Spleen (tissue), 11 donors: ENCODE data around the gene IQCE. TPM values are rescaled to one million over a fixed set of nuclear protein-coding genes. Genes with fewer than 3 reads are reported as not detected.

Experiments
- DNase-seq: peaks from one replicate; pipeline ENCODE4 v3.0.0-alpha.2; 2020
- H3K27ac ChIP-seq, 8 donors: fragments of 200-600 bp; sonication (generic) in 7 of 8; 1 replicate in 4 of 8; 2 replicates in 4 of 8; pipeline versions ENCODE4 v1.5.0 to v1.8.0; 2016 to 2021; ENCODE audit warnings: inconsistent platforms in 4 of 8, mild to moderate bottlenecking in 4 of 8, moderate library complexity in 1 of 8
- H3K27me3 ChIP-seq, 7 donors: fragments of 200-600 bp; sonication (generic) in 6 of 7; replicated peaks in 1 of 7; 1 replicate in 4 of 7; 2 replicates in 3 of 7; pipeline versions ENCODE4 v1.5.0 to v1.8.0; 2016 to 2021; ENCODE audit warnings: inconsistent platforms in 3 of 7, mild to moderate bottlenecking in 1 of 7
- H3K36me3 ChIP-seq, 6 donors: fragments of 200-600 bp; sonication (generic) in 5 of 6; 1 replicate in 4 of 6; 2 replicates in 2 of 6; pipeline versions ENCODE4 v1.5.0 to v1.8.0; 2016 to 2021; ENCODE audit warnings: inconsistent platforms in 2 of 6
- H3K4me1 ChIP-seq, 6 donors: fragments of 200-600 bp; sonication (generic) in 5 of 6; 1 replicate in 3 of 6; 2 replicates in 3 of 6; pipeline versions ENCODE4 v1.5.0 to v1.8.0; 2016 to 2021; ENCODE audit warnings: inconsistent platforms in 3 of 6
- H3K4me3 ChIP-seq, 8 donors: fragments of 200-600 bp; sonication (generic) in 7 of 8; 1 replicate in 4 of 8; 2 replicates in 4 of 8; pipeline versions ENCODE4 v1.5.0 to v1.8.0; 2016 to 2021; ENCODE audit warnings: inconsistent platforms in 4 of 8, mild to moderate bottlenecking in 4 of 8, moderate library complexity in 2 of 8
- H3K9me3 ChIP-seq, 8 donors: fragments of 200-600 bp; sonication (generic) in 7 of 8; 1 replicate in 4 of 8; 2 replicates in 4 of 8; pipeline versions ENCODE4 v1.5.0 to v1.8.0; 2016 to 2021; ENCODE audit warnings: inconsistent platforms in 4 of 8
- CTCF ChIP-seq, 11 experiments: fragments of 200-600 bp in 7 of 11; fragments of 450-650 bp in 4 of 11; sonication (generic) in 4 of 11; IDR thresholded peaks in 8 of 11; conservative IDR thresholded peaks in 3 of 11; 1 replicate in 7 of 11; 2 replicates in 4 of 11; pipeline versions ENCODE4 v1.4.0 to v1.8.0; 2016 to 2021; ENCODE audit warnings: antibody characterized with exemption in 11 of 11, inconsistent platforms in 4 of 11, mild to moderate bottlenecking in 1 of 11
- POLR2A ChIP-seq, 3 donors: fragments of 450-650 bp; IDR thresholded peaks; one replicate each; pipeline ENCODE4 v1.5.1; 2017; ENCODE audit warnings: antibody characterized with exemption in 3 of 3, mild to moderate bottlenecking in 1 of 3
- POLR2AphosphoS5 ChIP-seq, 3 donors: sonication (generic); formaldehyde crosslinking; IDR thresholded peaks; one replicate each; pipeline ENCODE4 v1.5.1; 2017; ENCODE audit warnings: antibody characterized with exemption in 3 of 3
- WGBS, 5 donors: extraction: QIAGEN DNeasy Blood & Tissue Kit in 3 of 5; methylation state at CpG; one replicate each; pipeline versions ENCODE4 v1.1.5 to v1.1.7; 2013 to 2018; 5-methylcytosine and 5-hydroxymethylcytosine counted together
- intact Hi-C: fragments of 100-400 bp; cut with DNase I; formaldehyde crosslinking; loops from one replicate; pipeline ENCODE4 v1.15.0; 2023; ENCODE audit warnings: low total_unique reads
- polyA plus RNA-seq, 3 donors: library from polyadenylated mRNA; stranded (reverse); fragments of 200-250 nt; gene quantifications; one replicate each; pipeline ENCODE4 v1.2.1, GENCODE V29; 2013
- total RNA-seq, 7 donors: library from RNA; depleted of rRNA in 3 of 7; stranded (reverse); fragments of >200 nt in 3 of 7; fragmentation: NEBNext Ultra II Directional in 4 of 7; extraction: Animal tissue kit (Norgen Biotek cat#: 25700) in 4 of 7; gene quantifications; one replicate each; pipeline versions ENCODE4 v1.1.0 to v1.2.1, GENCODE V29; 2016 to 2021
- donor health status: healthy with polysubstance abuse.
- donor health status: DM: no; HTN: no; CAD: no; lungs with moderate emphysema.
- donor health status: DM: no; HTN: no; CAD: no.
- donor health status: Bipolar disorder and iron deficiency.
- donor health status: healthy.
- donor health status: DM: no; HTN: no; CAD: no.
- donor health status: DM: yes; HTN: yes; CAD: no.

IQCE gene
- total and polyA plus RNA-seq, 10 donors, result 1.2 to 17.1 (median 11.4) TPM

- WGBS, 5 donors, result 76 to 83% (median 80%) methylated on average over 9 to 18 of the region's 18 CpGs
- Histone ChIP-seq H3K4me1 (peaks cover 12 to 48% (median 37%) of the 10 kb centered on the region in 6 donors), H3K36me3 (no peaks in the 10 kb centered on the region), H3K9me3 (no peaks in the 10 kb centered on the region), H3K4me3 (no peak overlapping the region), H3K27me3 (no peaks in the 10 kb centered on the region), H3K27ac (no peak overlapping the region)
- intact Hi-C loops, result no loop called here
- no peak for TF ChIP-seq CTCF (IDR thresholded peaks at IDR 0.05 in 8 of 11, conservative IDR thresholded peaks at IDR 0.05 in 3 of 11)
- TF ChIP-seq POLR2A (IDR thresholded peaks at IDR 0.05), result no peak
- no peak for TF ChIP-seq POLR2AphosphoS5 (IDR thresholded peaks at IDR 0.05)
- no peak for DNase-seq
These were observed 65.6 kb downstream of the IQCE start for GRCh38 chr7:2624293-2624886.

- TF ChIP-seq POLR2A (IDR thresholded peaks at IDR 0.05), result no peak
- TF ChIP-seq CTCF (IDR thresholded peaks at IDR 0.05 in 8 of 11, conservative IDR thresholded peaks at IDR 0.05 in 3 of 11), result no peak
- TF ChIP-seq POLR2AphosphoS5 (IDR thresholded peaks at IDR 0.05), result no peak
- H3K27me3 ChIP-seq, result no peaks in the 10 kb centered on the region
- DNase-seq, result no peak
- H3K36me3 ChIP-seq, result no peaks in the 10 kb centered on the region
- H3K27ac ChIP-seq, result peak overlapping the region in 2 of 8 donors; percentile 11 to 26
- no peak overlapping the region for H3K4me3 ChIP-seq
- 70 to 83% (median 75%) methylated on average over 6 to 20 of the region's 20 CpGs for WGBS, 5 donors
- peaks cover 16 to 60% (median 47%) of the 10 kb centered on the region in 6 donors for H3K4me1 ChIP-seq
- H3K9me3 ChIP-seq, result no peaks in the 10 kb centered on the region
- intact Hi-C loops, result no loop called here
These were observed 67.8 kb downstream of the IQCE start for GRCh38 chr7:2626498-2627117.

DNA sequence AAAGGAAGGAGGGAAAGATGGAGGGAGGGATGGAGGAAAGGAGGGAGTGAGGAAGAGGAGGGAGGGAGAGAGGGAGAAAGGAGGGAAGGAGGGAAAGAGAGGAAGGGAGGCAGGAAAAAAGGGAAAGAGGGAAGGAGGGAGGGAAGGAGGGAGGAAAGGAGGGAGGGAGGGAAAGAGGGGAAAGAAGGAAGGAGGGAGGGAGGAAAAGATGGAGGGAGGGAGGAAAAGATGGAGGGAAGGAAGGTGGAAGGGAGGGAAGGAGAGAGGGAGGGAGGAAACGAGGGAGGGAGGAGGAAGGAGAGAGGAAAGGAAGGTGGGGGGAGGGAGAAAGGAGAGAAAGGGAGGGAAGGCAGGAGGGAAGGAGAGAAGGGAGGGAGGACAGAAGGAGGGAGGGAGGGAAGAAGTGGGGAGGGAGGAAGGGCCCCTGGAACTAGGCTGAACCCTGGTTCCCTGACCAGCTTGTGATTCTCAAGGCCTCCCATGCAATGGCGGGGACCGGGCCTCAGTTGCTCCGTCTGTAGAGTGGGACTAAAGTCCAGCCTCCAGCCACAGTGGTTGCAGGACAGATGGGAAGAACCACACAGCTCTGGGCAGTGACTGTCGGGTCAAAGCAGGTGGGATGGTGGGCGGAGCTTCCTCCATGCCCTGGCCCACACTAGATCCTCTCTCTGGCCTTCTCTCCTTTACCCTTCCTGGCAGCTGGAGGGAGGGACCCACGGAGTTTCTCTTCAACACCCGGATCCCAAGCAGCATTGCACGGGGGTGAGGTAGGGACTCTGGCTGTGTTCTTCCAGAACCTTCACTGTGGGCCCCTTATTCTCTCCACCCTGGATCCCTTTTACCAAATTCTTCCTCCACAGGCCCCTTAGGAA, 68.7 kb downstream of the IQCE start:
- H3K4me3 ChIP-seq, result no peak overlapping the region
- intact Hi-C loops, result no loop called here
- H3K4me1 ChIP-seq, result peaks cover 16 to 56% (median 41%) of the 10 kb centered on the region in 6 donors
- no peaks in the 10 kb centered on the region for H3K36me3 ChIP-seq
- no peaks in the 10 kb centered on the region for H3K27me3 ChIP-seq
- 74 to 86% (median 78%) methylated on average over 8 to 9 of the region's 9 CpGs for WGBS, 5 donors
- DNase-seq, result no peak
- peak overlapping the region in 2 of 8 donors; percentile 11 to 26 for H3K27ac ChIP-seq
- TF ChIP-seq CTCF (IDR thresholded peaks at IDR 0.05 in 8 of 11, conservative IDR thresholded peaks at IDR 0.05 in 3 of 11) (no peak), POLR2A (IDR thresholded peaks at IDR 0.05) (no peak), POLR2AphosphoS5 (IDR thresholded peaks at IDR 0.05) (no peak)
- no peaks in the 10 kb centered on the region for H3K9me3 ChIP-seq

DNA sequence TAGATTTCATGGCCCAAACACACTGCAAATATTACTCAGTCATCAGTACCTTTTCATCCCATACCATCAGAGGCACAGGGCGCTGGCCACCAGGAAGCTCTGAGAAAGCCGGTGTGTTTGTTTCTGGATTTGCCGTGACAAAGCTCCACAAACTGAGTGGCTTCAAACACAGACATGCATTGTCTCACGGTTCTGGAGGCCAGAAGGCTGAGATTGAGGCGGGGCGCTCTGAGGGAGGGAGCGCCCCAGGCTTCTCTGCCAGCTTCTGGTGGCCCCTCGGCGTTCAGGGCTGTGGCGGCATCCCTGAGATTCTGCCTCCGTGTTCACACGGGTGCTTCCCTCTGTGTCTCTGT, 69.3 kb downstream of the IQCE start:
- no peak overlapping the region for H3K27ac ChIP-seq
- DNase-seq, result no peak
- H3K27me3 ChIP-seq, result no peaks in the 10 kb centered on the region
- no peaks in the 10 kb centered on the region for H3K36me3 ChIP-seq
- peaks cover 17 to 56% (median 39%) of the 10 kb centered on the region in 6 donors for H3K4me1 ChIP-seq
- WGBS, 5 donors, result 83 to 94% (median 86%) methylated on average over 9 to 12 of the region's 12 CpGs
- TF ChIP-seq POLR2AphosphoS5 (IDR thresholded peaks at IDR 0.05) (no peak), CTCF (IDR thresholded peaks at IDR 0.05 in 8 of 11, conservative IDR thresholded peaks at IDR 0.05 in 3 of 11) (no peak), POLR2A (IDR thresholded peaks at IDR 0.05) (no peak)
- no peaks in the 10 kb centered on the region for H3K9me3 ChIP-seq
- no peak overlapping the region for H3K4me3 ChIP-seq
- intact Hi-C loops, result no loop called here
